GM12874 (cell line): ENCODE measurements around the gene TES.

ENCODE experiments used
- TF ChIP-seq, protein P1 (sequence below): IDR thresholded peaks from 2 replicates; pipeline ENCODE4 v1.5.1; 2011; ENCODE audit warnings: low read depth, mild to moderate bottlenecking, control low read depth, low read length, moderate library complexity; ENCODE audit not compliant: insufficient read depth

TES gene

GRCh38 chr7:116215551-116215950, 5.2 kb downstream of the TES start:
- TF ChIP-seq, protein P1, sequence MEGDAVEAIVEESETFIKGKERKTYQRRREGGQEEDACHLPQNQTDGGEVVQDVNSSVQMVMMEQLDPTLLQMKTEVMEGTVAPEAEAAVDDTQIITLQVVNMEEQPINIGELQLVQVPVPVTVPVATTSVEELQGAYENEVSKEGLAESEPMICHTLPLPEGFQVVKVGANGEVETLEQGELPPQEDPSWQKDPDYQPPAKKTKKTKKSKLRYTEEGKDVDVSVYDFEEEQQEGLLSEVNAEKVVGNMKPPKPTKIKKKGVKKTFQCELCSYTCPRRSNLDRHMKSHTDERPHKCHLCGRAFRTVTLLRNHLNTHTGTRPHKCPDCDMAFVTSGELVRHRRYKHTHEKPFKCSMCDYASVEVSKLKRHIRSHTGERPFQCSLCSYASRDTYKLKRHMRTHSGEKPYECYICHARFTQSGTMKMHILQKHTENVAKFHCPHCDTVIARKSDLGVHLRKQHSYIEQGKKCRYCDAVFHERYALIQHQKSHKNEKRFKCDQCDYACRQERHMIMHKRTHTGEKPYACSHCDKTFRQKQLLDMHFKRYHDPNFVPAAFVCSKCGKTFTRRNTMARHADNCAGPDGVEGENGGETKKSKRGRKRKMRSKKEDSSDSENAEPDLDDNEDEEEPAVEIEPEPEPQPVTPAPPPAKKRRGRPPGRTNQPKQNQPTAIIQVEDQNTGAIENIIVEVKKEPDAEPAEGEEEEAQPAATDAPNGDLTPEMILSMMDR: no peak

GRCh38 chr7:116216956-116217571, 6.7 kb downstream of the TES start:
- TF ChIP-seq, protein P1: no peak

DNA sequence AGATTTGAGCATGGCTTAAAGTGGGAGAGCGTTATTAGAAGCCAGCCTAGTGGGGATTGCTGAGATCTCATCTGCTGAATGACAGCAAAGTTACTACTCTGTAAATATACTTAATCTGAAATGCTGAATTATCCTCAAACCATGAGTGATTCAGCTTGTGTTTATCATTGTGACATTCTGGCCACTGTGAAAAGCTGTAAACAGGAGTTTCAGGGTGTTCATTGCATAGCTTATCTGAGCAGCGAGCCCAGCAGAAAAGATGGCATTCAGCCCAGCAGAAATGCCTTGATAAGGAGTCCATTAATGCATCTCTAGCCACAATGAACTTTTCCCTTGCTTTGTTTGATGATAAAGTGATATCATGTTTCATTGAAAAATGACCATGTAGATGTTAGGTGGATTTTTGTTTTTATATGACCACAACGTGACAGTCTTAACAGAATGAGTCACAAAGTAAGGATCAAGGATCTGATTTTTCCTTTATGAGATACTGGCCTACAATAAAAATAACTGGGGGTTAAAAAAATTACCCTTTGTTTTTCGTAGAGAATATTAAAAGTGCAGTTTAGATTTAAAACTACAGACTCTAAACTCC, 7.8 kb downstream of the TES start:
- TF ChIP-seq, protein P1: no peak

DNA sequence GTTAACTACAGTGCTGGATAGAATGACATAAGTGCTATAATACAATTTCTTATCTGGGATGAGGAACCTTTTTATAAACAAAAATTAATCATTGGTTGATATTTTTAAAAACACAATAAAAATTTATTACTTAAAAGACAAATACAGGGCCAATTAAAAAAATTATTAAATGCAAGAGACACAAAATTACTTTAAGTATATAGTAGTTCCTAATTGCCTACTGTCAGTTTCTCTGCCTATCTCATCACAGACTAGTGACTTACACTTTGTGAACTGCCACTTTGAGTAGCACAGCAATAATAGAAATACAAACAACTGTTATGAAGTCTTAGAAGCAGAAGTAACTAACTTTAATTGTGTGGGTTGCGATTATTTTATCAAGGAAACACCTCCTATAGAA, 8.4 kb downstream of the TES start:
- TF ChIP-seq, protein P1: no peak

- TF ChIP-seq, protein P1: no peak
Observed at GRCh38 chr7:116219288-116219687, 8.9 kb downstream of the TES start.

DNA sequence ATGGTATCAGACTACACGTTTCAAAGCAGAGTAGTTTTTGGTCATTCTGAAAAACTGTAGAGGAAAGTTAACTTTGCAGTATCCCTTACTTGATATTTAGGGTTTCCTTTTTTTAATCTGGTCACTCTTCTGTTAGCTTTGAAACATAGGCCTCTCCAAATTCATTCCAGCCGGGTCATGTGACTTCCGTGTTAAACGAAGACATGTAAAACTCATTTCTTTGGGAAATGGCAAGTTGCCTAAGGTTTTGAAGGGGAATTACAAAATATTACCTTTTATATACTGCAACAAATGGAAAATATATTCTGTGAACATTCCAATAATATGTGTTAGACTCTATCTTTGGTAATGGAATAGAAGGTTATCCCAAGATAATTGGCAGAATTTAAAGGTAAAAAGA, 9.5 kb downstream of the TES start:
- TF ChIP-seq, protein P1: no peak

GRCh38 chr7:116222501-116222900, 12.2 kb downstream of the TES start:
- TF ChIP-seq, protein P1: no peak
